Neural progenitor cell (in vitro differentiated cells): ENCODE results near the gene NMB. TPM values are rescaled to one million over a fixed set of nuclear protein-coding genes. Genes with fewer than 3 reads are reported as not detected.
"Not testable (repeated sequence)": the region's sequence is repeated elsewhere in the genome, so short reads cannot be mapped to it uniquely, and the experiment has no call there.

ENCODE experiments used
- DNase-seq: peaks from one replicate; pipeline ENCODE4 v3.0.0-alpha.2; 2016; ENCODE audit warnings: low spot score
- H2AFZ ChIP-seq: fragments of 200-600 bp; sonication (generic); replicated peaks from 2 replicates; pipeline ENCODE4 v1.6.1; 2016; ENCODE audit warnings: antibody characterized with exemption
- H3F3A ChIP-seq: fragments of 200-600 bp; sonication (generic); 2 replicates; pipeline ENCODE4 v1.6.1; 2016; ENCODE audit warnings: antibody characterized with exemption, low read depth
- H3K27ac ChIP-seq: fragments of 200-600 bp; sonication (generic); 2 replicates; pipeline ENCODE4 v1.5.1; 2016; ENCODE audit warnings: mild to moderate bottlenecking
- H3K27me3 ChIP-seq: fragments of 200-600 bp; sonication (generic); 2 replicates; pipeline ENCODE4 v1.6.1; 2016; ENCODE audit warnings: mild to moderate bottlenecking, moderate library complexity
- H3K36me3 ChIP-seq: fragments of 200-600 bp; sonication (generic); 2 replicates; pipeline ENCODE4 v1.5.1; 2016
- H3K4me1 ChIP-seq: fragments of 200-600 bp; sonication (generic); 2 replicates; pipeline ENCODE4 v1.6.1; 2016; ENCODE audit warnings: mixed run types
- H3K4me2 ChIP-seq: fragments of 200-600 bp; sonication (generic); 2 replicates; pipeline ENCODE4 v1.6.1; 2016
- H3K4me3 ChIP-seq: fragments of 200-600 bp; sonication (generic); 2 replicates; pipeline ENCODE4 v1.5.1; 2016
- H3K79me2 ChIP-seq: fragments of 200-600 bp; sonication (generic); 2 replicates; pipeline ENCODE4 v1.6.1; 2016; ENCODE audit warnings: low read depth
- H3K9ac ChIP-seq: fragments of 200-600 bp; sonication (generic); 2 replicates; pipeline ENCODE4 v1.6.1; 2016
- H3K9me3 ChIP-seq: fragments of 200-600 bp; sonication (generic); 2 replicates; pipeline ENCODE4 v1.5.1; 2016; ENCODE audit warnings: low read depth
- H4K20me1 ChIP-seq: fragments of 200-600 bp; sonication (generic); 2 replicates; pipeline ENCODE4 v1.6.1; 2016; ENCODE audit warnings: low read depth
- H3K27ac Mint-ChIP-seq: 3 replicates; pipeline ENCODE4 v1.8.0; 2021; ENCODE audit warnings: mixed read lengths
- H3K27me3 Mint-ChIP-seq: 2 replicates; pipeline ENCODE4 v1.8.0; 2022; ENCODE audit warnings: low read depth, mild to moderate bottlenecking, inconsistent platforms, moderate library complexity, mixed read lengths; ENCODE audit not compliant: insufficient read depth
- H3K36me3 Mint-ChIP-seq: 3 replicates; pipeline ENCODE4 v1.8.0; 2021; ENCODE audit warnings: mixed read lengths
- H3K4me1 Mint-ChIP-seq: 3 replicates; pipeline ENCODE4 v1.8.0; 2021; ENCODE audit warnings: mixed read lengths
- H3K4me3 Mint-ChIP-seq: 3 replicates; pipeline ENCODE4 v1.8.0; 2021; ENCODE audit warnings: mild to moderate bottlenecking, moderate library complexity, mixed read lengths
- H3K9me3 Mint-ChIP-seq: 3 replicates; pipeline ENCODE4 v1.8.0; 2020; ENCODE audit warnings: mixed read lengths
- EZH2 ChIP-seq: fragments of 200-600 bp; sonication (generic); IDR thresholded peaks from 2 replicates; pipeline ENCODE4 v1.6.1; 2017; ENCODE audit warnings: antibody characterized with exemption, mild to moderate bottlenecking, moderate library complexity
- EZH2phosphoT487 ChIP-seq: fragments of 200-600 bp; sonication (generic); IDR thresholded peaks from 2 replicates; pipeline ENCODE4 v1.6.1; 2017; ENCODE audit warnings: antibody characterized with exemption
- total RNA-seq: library from RNA; depleted of rRNA; stranded (reverse); fragments of >200 nt; gene quantifications from 2 replicates; pipeline ENCODE4 v1.2.3, GENCODE V29; 2015; ENCODE audit warnings: low replicate concordance
- TF ChIP-seq, protein P1 (sequence below): fragments of 200-600 bp; sonication (generic); IDR thresholded peaks from 2 replicates; pipeline ENCODE4 v1.5.1; 2017; ENCODE audit warnings: antibody characterized with exemption, mild to moderate bottlenecking

NMB gene
- total RNA-seq, 1 donor from 2014 or later, result 0.24 TPM

DNA sequence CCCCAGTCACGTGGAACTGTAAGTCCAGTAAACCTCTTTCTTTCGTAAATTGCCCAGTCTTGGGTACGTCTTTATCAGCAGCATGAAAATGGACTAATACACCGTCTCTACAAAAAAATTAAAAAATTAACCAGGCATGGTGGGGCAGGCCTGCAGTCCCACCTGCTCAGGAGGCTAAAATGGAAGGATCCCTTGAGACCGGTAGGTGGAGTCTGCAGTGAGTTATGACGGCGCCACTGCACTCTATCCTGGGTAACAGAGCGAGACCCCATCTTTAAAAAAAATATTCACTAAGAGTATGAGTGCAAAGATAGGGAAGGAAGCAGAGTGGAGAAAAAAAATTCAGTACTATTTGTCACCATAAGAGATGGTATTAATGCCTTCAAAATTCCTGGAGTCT is 32.3 kb upstream of the NMB start:
- no peak overlapping the region for H3K4me3 Mint-ChIP-seq
- H3K9me3 Mint-ChIP-seq, result no peaks in the 10 kb centered on the region
- H3K9ac ChIP-seq, result no peak overlapping the region
- no peak overlapping the region for H3K4me3 ChIP-seq
- H3K79me2 ChIP-seq, result peaks cover 67% of the 10 kb centered on the region
- peaks cover 26% of the 10 kb centered on the region for H3K36me3 Mint-ChIP-seq
- no peak overlapping the region for H3K4me2 ChIP-seq
- no peak overlapping the region for H3K27ac ChIP-seq
- no peaks in the 10 kb centered on the region for H3K4me1 ChIP-seq
- H3K9me3 ChIP-seq, result no peaks in the 10 kb centered on the region
- no peaks in the 10 kb centered on the region for H3F3A ChIP-seq
- H2AFZ ChIP-seq, result no peak overlapping the region
- no peaks in the 10 kb centered on the region for H3K27me3 Mint-ChIP-seq
- DNase-seq, result no peak
- TF ChIP-seq EZH2, result no peak
- no peak for TF ChIP-seq EZH2phosphoT487
- TF ChIP-seq, protein P1, sequence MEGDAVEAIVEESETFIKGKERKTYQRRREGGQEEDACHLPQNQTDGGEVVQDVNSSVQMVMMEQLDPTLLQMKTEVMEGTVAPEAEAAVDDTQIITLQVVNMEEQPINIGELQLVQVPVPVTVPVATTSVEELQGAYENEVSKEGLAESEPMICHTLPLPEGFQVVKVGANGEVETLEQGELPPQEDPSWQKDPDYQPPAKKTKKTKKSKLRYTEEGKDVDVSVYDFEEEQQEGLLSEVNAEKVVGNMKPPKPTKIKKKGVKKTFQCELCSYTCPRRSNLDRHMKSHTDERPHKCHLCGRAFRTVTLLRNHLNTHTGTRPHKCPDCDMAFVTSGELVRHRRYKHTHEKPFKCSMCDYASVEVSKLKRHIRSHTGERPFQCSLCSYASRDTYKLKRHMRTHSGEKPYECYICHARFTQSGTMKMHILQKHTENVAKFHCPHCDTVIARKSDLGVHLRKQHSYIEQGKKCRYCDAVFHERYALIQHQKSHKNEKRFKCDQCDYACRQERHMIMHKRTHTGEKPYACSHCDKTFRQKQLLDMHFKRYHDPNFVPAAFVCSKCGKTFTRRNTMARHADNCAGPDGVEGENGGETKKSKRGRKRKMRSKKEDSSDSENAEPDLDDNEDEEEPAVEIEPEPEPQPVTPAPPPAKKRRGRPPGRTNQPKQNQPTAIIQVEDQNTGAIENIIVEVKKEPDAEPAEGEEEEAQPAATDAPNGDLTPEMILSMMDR, result no peak
- no peaks in the 10 kb centered on the region for H3K4me1 Mint-ChIP-seq
- H3K36me3 ChIP-seq, result peaks cover 21% of the 10 kb centered on the region
- H4K20me1 ChIP-seq, result peaks cover 31% of the 10 kb centered on the region
- H3K27me3 ChIP-seq, result no peaks in the 10 kb centered on the region
- H3K27ac Mint-ChIP-seq, result no peak overlapping the region

DNA sequence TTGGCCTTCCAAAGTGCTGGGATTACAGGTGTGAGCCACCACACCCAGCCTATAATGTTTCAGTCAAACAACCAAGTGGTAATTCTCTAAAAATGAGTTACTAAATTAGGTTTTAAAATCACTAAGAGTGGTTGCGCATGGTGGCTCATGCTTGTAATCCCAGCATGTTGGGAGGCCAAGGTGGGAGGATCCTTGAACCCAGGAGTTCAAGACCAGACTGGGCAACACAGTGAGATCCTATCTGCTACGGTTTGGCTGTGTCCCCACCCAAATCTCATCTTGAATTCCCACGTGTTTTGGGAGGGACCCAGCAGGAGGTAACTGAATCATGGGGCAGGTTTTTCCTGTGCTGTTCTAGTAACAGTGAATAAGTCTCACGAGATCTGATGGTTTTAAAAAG is 31.9 kb upstream of the NMB start:
- Histone ChIP-seq H2AFZ (no peak overlapping the region), H3K27me3 (no peaks in the 10 kb centered on the region), H3K27ac (no peak overlapping the region), H3K9me3 (no peaks in the 10 kb centered on the region), H3K36me3 (peaks cover 21% of the 10 kb centered on the region), H3F3A (no peaks in the 10 kb centered on the region), H3K4me1 (no peaks in the 10 kb centered on the region), H3K4me3 (no peak overlapping the region), H3K9ac (no peak overlapping the region), H3K4me2 (no peak overlapping the region), H4K20me1 (peaks cover 27% of the 10 kb centered on the region), H3K79me2 (peaks cover 62% of the 10 kb centered on the region)
- TF ChIP-seq EZH2phosphoT487 (no peak), EZH2 (no peak)
- TF ChIP-seq, protein P1, result no peak
- Mint-ChIP-seq H3K4me1 (no peaks in the 10 kb centered on the region), H3K4me3 (no peak overlapping the region), H3K27me3 (no peaks in the 10 kb centered on the region), H3K27ac (no peak overlapping the region), H3K9me3 (no peaks in the 10 kb centered on the region), H3K36me3 (peaks cover 26% of the 10 kb centered on the region)
- DNase-seq, result no peak

DNA sequence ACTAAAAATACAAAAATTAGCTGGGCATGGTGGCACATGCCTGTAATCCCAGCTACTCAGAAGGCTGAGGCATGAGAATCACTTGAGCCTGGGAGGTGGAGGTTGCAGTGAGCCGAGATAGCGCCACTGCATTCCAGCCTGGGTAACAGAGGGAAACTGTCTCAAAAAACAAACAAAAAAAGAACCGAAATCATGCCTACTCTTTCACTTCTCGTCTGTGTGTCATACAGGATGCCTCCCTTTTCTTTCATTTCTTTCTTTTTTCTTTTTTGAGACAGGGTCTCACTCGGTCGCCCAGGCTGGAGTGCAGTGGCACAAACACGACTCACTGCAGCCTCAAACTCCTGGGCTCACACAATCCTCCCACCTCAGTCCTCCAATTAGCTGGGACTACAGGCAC is 28.4 kb upstream of the NMB start:
- not testable (repeated sequence) for H3F3A ChIP-seq, H3K27me3 ChIP-seq, H3K4me3 ChIP-seq, H3K4me1 ChIP-seq, H2AFZ ChIP-seq, H3K4me3 Mint-ChIP-seq, H3K27ac Mint-ChIP-seq, H3K4me2 ChIP-seq, H3K27ac ChIP-seq, DNase-seq, H3K9me3 ChIP-seq, H3K27me3 Mint-ChIP-seq, H3K9ac ChIP-seq, H3K4me1 Mint-ChIP-seq, H4K20me1 ChIP-seq, H3K9me3 Mint-ChIP-seq
- Histone ChIP-seq H3K36me3 (peaks cover 21% of the 10 kb centered on the region), H3K79me2 (peaks cover 31% of the 10 kb centered on the region)
- peaks cover 37% of the 10 kb centered on the region for H3K36me3 Mint-ChIP-seq

DNA sequence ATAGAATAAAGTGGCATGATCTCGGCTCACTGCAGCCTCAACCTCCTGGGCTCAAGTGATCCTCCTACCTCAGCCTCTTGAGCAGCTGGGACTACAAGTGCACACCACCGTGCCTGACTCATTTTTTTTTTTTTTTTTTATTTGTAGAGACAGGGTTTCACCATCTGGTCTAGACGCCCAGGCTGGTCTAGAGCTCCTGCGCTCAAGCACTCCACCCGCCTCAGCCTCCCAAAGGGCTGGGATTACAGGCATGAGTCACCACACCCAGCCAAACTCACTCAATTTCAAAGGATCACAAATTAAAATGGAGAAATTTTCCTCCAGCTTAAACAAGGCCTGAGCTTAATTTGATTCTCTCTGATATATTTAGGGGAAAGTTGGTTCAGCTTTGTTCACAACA is 27.3 kb upstream of the NMB start:
- no peaks in the 10 kb centered on the region for H3K27me3 Mint-ChIP-seq
- H2AFZ ChIP-seq, result no peak overlapping the region
- H3K27me3 ChIP-seq, result no peaks in the 10 kb centered on the region
- H3K4me1 Mint-ChIP-seq, result no peaks in the 10 kb centered on the region
- peaks cover 4% of the 10 kb centered on the region for H4K20me1 ChIP-seq
- no peak overlapping the region for H3K4me3 Mint-ChIP-seq
- no peak overlapping the region for H3K4me3 ChIP-seq
- no peak overlapping the region for H3K27ac ChIP-seq
- H3K4me2 ChIP-seq, result no peak overlapping the region
- TF ChIP-seq, protein P1, result no peak
- TF ChIP-seq EZH2 (no peak), EZH2phosphoT487 (no peak)
- H3K9me3 Mint-ChIP-seq, result no peaks in the 10 kb centered on the region
- H3K4me1 ChIP-seq, result no peaks in the 10 kb centered on the region
- no peak overlapping the region for H3K9ac ChIP-seq
- no peaks in the 10 kb centered on the region for H3K9me3 ChIP-seq
- no peak overlapping the region for H3K27ac Mint-ChIP-seq
- H3K79me2 ChIP-seq, result peaks cover 19% of the 10 kb centered on the region
- no peaks in the 10 kb centered on the region for H3F3A ChIP-seq
- peaks cover 21% of the 10 kb centered on the region for H3K36me3 ChIP-seq
- H3K36me3 Mint-ChIP-seq, result peaks cover 34% of the 10 kb centered on the region
- DNase-seq, result no peak
